HG03378 (cell line): ENCODE results near the gene TNP2.

Source experiments
- ATAC-seq: cut with Tn5 transposase; IDR thresholded peaks from one replicate; pipeline ENCODE4 v1.9.1; 2021; ENCODE audit warnings: mild to moderate bottlenecking, moderate library complexity; ENCODE audit not compliant: unreplicated experiment

TNP2 gene

DNA sequence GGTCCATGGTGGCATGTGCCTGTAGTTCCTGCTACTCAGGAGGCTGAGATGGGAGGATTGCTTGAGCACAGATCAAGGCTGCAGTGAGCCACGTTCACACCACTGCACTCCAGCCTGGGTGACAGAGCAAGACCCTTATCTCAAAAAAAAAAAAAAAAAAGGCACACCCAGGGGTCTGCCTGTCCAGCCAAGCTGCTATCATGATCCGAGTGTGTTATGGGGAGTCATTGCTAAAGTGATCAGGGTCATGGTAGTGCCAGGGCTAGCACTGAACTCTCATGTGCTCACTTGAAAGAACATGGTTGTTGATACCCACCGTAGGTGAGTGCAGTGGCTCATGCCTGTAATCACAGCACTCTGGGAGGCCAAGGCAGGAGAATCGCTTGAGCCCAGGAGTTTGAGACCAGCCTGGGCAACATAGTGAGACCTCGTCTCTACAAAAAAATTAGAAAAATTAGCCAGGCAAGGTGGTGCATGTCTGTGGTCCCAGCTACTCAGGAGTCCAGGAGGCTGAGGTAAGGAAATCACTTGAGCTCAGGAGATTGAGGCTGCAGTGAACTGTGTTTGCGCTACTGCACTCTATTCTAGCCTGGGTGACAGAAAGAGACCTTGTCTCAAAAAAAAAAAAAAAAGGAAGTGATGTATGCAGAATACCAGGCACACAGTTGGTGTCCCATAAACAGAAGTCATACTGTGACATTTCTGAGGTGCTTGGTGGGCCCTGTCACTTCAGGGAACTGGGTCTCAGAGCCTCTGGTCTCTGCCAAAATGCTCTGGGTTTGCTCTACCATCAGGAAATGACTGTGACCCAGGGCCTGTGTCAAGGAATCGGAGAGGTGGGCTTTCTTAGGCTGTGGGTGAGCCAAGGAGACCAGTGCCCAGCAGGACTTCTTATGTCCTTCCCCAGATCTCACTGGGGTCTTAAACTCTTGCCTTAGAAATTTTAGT lies 9.8 kb upstream of the TNP2 start:
- ATAC-seq: no peak

GRCh38 chr16:11277607-11278337 lies 8.6 kb upstream of the TNP2 start:
- no peak for ATAC-seq

GRCh38 chr16:11276896-11277593 lies 7.9 kb upstream of the TNP2 start:
- ATAC-seq: no peak

DNA sequence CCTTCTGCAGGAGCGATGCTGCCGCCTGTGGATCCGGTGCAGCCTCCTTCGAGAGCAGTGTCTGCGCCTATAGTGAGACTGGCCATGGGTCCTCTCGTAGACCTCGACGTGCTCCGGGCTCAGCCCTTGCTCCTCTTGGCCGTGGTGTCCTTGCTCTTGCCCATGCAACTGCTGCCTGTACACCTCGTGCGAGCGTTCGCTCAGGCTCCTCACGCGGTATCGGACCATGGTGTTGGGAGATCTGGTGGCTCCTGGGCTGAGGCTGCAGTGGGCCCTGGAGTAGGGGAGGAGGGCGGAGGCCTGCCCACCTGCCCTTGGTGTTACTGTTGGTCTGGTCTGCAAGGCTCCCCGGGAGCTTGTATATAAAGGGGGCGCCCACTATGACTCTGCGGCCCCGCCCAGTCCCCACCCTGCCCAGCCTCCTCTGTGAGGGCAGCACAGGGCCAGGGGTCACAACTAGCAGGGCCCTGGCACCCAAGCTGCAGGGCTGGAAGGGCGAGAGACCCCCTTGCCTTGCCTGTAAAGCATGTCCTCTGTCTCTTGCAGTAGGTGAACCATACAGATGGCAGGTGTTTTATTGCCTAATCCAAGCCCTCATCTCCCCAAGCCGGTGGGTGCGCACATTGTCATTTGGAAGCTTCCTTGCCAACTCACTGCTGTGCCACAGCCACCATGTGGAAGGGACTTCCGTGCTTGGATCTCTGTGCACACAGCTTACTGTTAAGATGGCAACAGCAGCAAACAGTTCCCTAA lies 7.2 kb upstream of the TNP2 start, which contains the start of gene PRM2:
Gene PRM2 (minus strand): TSS at position 338 of the 753 bp plus-strand sequence. CDS start 110 bp downstream, at position 228.
- ATAC-seq: no peak

GRCh38 chr16:11274964-11275363 lies 5.8 kb upstream of the TNP2 start:
- ATAC-seq: no peak

GRCh38 chr16:11273721-11274324 lies 4.7 kb upstream of the TNP2 start:
- ATAC-seq: no peak

DNA sequence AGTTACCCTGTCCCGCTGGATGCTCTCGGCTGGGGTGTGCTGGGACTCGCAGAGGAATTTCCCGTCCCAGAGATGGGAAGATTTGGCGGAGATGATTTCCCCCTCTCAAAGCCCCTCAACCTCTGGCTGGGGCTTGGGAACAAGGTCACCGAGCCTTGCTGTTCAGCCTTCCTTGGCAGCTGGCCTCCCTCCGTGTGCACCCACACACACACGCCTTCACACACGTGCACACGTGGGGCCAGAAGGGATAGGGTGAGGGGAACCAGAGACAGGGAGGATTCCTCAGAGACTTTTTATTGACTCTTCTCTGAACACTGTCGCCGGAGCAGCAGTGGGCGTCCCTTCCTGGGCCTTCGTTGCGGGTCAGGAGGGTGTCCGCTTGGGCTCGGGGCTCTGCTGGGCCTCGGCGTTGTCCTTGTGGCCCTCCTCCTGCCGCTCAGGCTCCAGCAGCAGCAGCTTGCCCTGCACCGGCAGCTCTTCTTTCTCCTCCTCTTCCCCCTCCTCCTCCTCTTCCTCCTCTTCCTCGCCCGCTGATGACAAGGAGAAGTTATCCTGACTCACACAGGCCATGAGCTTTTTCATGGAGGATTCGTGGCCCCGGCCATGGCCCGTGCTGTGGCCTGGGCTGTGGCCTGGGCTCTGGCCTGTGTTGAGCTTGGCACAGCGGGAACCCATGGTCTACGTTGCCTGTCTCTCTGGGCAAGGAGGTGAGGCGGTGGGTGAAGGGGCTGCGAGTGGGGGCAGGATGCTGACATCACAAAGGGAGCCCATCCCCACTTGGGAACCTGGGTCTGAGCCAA lies 4.0 kb upstream of the TNP2 start, which contains the start of gene PRM3:
Gene PRM3 (minus strand): TSS at position 709 of the 800 bp plus-strand sequence. CDS start 34 bp downstream, at position 675.
- no peak for ATAC-seq

GRCh38 chr16:11272484-11272883 lies 3.4 kb upstream of the TNP2 start:
- ATAC-seq: no peak

DNA sequence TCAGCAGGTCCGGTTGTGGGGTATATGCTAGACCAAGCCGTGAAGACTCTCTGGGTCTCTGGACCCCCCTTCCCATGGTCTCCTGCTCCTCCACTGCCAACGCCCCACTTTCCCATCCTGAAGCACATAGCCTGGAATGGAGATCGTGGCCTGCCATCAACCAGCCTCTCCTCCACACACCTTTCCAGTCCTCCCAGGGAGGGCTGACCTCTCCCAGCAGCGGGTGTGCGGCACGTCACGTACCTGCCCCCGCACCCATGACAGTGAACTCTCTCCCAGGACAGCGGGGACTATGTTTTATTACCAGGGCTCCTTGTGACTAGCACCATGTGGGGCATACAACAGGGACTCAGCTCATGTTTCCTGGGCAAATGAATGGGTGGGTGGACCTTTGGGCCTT lies 2.5 kb upstream of the TNP2 start:
- no peak for ATAC-seq

- no peak for ATAC-seq
Measured at GRCh38 chr16:11270602-11271162, 1.6 kb upstream of the TNP2 start.

GRCh38 chr16:11265124-11265523 lies 4.0 kb downstream of the TNP2 start:
- ATAC-seq: no peak

DNA sequence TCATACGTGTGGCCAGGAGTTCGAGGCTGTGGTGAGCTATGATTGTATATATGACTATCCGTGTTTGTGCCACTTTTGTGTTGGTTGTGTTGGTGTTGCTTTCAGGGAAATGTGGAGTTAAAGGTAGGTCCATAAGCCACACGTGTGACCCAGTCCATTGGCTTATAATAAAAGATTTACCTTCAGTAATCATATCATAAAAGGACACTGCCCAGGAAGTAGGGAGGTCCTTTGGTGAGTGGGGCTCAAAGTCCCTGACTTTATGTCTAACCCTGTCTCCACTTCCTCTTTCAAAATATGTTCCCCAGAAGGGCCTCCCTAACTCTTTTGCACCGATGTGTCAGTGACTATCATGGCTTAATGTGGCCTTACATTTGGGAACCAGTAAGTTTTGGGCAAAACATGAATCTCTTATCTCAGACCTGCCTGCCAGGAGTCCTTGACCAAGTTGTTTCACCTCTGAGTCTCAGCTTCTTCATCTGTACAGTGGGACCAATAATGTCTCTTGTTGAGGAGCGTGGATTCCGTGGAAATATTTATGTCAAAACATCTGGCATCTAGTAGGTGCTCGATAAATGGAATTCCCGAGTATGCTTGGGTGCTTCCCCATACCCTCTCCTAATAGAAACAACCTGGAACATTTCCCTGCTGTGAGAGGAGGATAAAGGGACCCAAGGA lies 4.8 kb downstream of the TNP2 start:
- no peak for ATAC-seq

- ATAC-seq: no peak
Measured at GRCh38 chr16:11263737-11264136, 5.4 kb downstream of the TNP2 start.

GRCh38 chr16:11262915-11263314 lies 6.2 kb downstream of the TNP2 start:
- no peak for ATAC-seq

DNA sequence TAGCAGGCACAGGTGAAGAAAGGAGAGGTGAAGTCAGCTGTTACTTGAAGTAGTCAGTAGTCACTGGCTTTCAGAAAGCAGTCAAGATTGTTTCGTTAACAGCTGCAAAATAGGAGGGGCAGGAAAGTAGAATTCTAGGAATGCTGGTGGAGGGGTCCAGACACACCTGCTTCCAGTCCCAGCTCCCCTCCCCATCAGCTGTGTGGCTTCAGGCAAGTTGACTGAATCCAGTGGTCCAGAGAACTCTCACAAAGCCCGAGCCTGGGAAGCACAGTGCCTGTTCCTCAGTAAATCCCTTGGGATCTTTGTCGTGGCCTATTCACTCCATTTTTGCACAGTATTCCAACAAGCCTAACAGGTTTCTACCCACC lies 8.5 kb downstream of the TNP2 start:
- ATAC-seq: no peak

DNA sequence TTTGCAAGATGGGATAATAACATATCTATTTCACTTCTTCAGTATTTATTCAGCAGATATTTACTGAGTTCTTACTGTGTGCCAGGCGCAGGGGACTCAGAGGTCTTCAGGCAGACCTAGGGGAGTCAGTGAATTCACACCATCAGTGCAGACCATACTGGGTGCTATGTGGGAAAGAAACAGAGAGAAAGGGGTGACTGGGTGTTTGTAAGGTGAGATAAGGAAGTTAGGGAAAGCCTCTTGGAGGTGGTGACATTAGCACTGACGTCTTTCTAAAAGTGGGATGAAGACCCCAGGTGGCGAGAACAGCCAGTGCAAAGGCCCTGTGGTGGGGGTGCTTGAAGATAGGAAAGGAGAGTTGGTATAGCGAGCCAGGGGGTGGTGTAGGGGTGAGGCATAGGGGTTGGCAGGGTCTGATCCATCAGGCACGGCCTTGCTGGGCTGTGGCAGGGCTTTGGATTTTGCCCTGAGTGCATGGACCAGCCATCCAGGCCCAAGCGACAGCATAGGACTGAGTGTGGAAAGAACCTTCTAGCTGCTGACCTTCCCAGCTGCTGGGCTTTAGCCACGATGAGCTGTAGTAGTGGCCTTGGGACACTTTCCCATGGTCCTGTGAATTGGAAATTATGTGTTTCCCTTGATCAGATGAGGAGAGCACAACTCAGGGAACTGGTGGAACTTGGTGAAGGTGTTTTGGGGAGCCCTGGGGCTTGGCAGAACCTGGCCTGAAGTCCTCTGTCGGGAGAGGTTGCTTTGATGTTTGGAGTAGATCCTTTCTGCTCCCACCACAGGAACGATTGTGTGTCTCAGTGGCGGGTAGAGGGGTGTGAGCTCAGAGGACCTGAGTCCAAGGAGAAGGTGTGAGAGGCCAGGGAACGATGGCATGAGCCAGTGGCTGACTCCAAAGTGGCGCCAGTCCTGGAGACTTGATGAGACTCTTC lies 9.2 kb downstream of the TNP2 start:
- no peak for ATAC-seq
